Transverse colon (tissue), 4 donors: ENCODE measurements around the gene BLM. TPM values are rescaled to one million over a fixed set of nuclear protein-coding genes. Genes with fewer than 3 reads are reported as not detected.

ENCODE experiments used
- DNase-seq: peaks from one replicate; pipeline ENCODE4 v3.0.0-alpha.2; 2019
- H3K27ac ChIP-seq, 4 donors: fragments of 200-600 bp; sonication (generic); 2 replicates each; pipeline ENCODE4 v1.5.1; 2016 to 2018; ENCODE audit warnings: inconsistent platforms in 4 of 4
- H3K27me3 ChIP-seq: fragments of 200-600 bp; sonication (generic); 2 replicates; pipeline ENCODE4 v1.5.1; 2017; ENCODE audit warnings: inconsistent platforms
- H3K36me3 ChIP-seq, 4 donors: fragments of 200-600 bp; sonication (generic); 2 replicates each; pipeline ENCODE4 v1.5.1; 2017 to 2019; ENCODE audit warnings: inconsistent platforms in 4 of 4
- H3K4me1 ChIP-seq, 4 donors: fragments of 200-600 bp; sonication (generic); 2 replicates each; pipeline ENCODE4 v1.5.1; 2017 to 2020; ENCODE audit warnings: inconsistent platforms in 4 of 4
- H3K4me3 ChIP-seq, 4 donors: fragments of 200-600 bp; sonication (generic); 1 replicate in 1 of 4; 2 replicates in 3 of 4; pipeline versions ENCODE4 v1.5.1 to v1.6.1; 2017 to 2019; ENCODE audit warnings: inconsistent platforms in 4 of 4
- H3K9me3 ChIP-seq, 2 donors: fragments of 200-600 bp; sonication (generic); 2 replicates each; pipeline ENCODE4 v1.5.1; 2017 to 2019; ENCODE audit warnings: inconsistent platforms in 2 of 2
- CTCF ChIP-seq, 5 experiments: fragments of 200-600 bp in 3 of 5; fragments of 450-650 bp in 2 of 5; sonication (generic) in 3 of 5; IDR thresholded peaks; 1 replicate in 2 of 5; 2 replicates in 3 of 5; pipeline ENCODE4 v1.5.1; 2016 to 2017; ENCODE audit warnings: antibody characterized with exemption in 5 of 5, inconsistent platforms in 3 of 5, mild to moderate bottlenecking in 2 of 5, moderate library complexity in 1 of 5
- EP300 ChIP-seq: sonication (generic); formaldehyde crosslinking; IDR thresholded peaks from one replicate; pipeline ENCODE4 v1.6.1; 2017; ENCODE audit warnings: antibody characterized with exemption, low read depth
- POLR2A ChIP-seq: fragments of 450-650 bp; IDR thresholded peaks from one replicate; pipeline ENCODE4 v1.6.1; 2016; ENCODE audit warnings: antibody characterized with exemption, mild to moderate bottlenecking, moderate library complexity
- POLR2AphosphoS5 ChIP-seq, 3 donors: sonication (generic); formaldehyde crosslinking; IDR thresholded peaks; one replicate each; pipeline ENCODE4 v1.6.1; 2016; ENCODE audit warnings: antibody characterized with exemption in 3 of 3
- WGBS, 2 donors: methylation state at CpG; one replicate each; pipeline ENCODE4 v1.1.5; 2018; ENCODE audit warnings: low coverage in 1 of 2; 5-methylcytosine and 5-hydroxymethylcytosine counted together
- in situ Hi-C, 4 donors: fragments of 200-750 bp; cut with MboI; loops; one replicate each; pipeline versions ENCODE4 v1.15.0 to v1.15.1; 2017; ENCODE audit warnings: low sequenced_read_pairs in 3 of 4, low pct_ligation_motif_present in 1 of 4, low pct_unique_long_range_greater_than_20kb in 1 of 4
- intact Hi-C: fragments of 100-400 bp; cut with DNase I; formaldehyde crosslinking; loops from one replicate; pipeline ENCODE4 v1.15.1; 2023; ENCODE audit warnings: low total_unique reads
- total RNA-seq, 4 donors: library from RNA; depleted of rRNA; stranded (reverse); fragments of >200 nt; gene quantifications; one replicate each; pipeline ENCODE4 v1.1.0, GENCODE V29; 2016

BLM gene
- total RNA-seq, 4 donors from 2014 or later = 1.5 to 6.4 (median 2.0) TPM

DNA sequence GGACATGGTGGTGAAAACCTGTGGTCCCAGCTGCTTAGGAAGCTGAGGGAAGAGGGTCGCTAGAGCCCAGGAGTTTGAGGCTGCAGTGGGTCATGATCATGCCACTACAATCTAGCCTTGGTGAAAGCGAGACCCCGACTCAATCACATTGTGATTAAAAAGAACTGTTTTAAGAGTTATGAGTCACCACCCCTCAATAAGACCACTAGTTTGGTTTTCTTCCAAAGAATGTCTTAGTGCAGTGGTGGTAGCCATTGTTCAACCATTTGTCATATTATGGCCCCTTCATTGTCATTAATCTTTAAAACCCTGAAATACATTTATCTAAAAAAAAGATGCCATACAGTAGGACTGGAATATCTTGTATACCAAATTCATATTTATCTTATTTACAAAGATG lies 48.8 kb downstream of the BLM start:
- intact Hi-C loops (no loop called here), in situ Hi-C loops (no loop called here)
- WGBS, 2 donors = 78 to 97% methylated on average over 3 of the region's 3 CpGs
- no peak for DNase-seq
- Histone ChIP-seq H3K9me3 (no peaks in the 10 kb centered on the region), H3K4me3 (no peak overlapping the region), H3K36me3 (no peaks in the 10 kb centered on the region), H3K4me1 (peaks cover 0 to 8% (median 2%) of the 10 kb centered on the region in 4 donors), H3K27ac (no peak overlapping the region), H3K27me3 (no peaks in the 10 kb centered on the region)
- TF ChIP-seq EP300 (no peak), POLR2A (no peak), POLR2AphosphoS5 (IDR thresholded peaks at IDR 0.05) (no peak), CTCF (IDR thresholded peaks at IDR 0.05) (no peak)

GRCh38 chr15:90769375-90769774 lies 52.2 kb downstream of the BLM start:
- Histone ChIP-seq H3K4me1 (peaks cover 0 to 9% (median 2%) of the 10 kb centered on the region in 4 donors), H3K4me3 (no peak overlapping the region), H3K9me3 (no peaks in the 10 kb centered on the region), H3K36me3 (no peaks in the 10 kb centered on the region), H3K27me3 (no peaks in the 10 kb centered on the region), H3K27ac (no peak overlapping the region)
- in situ Hi-C loops = no loop called here
- TF ChIP-seq CTCF (IDR thresholded peaks at IDR 0.05) (no peak), EP300 (no peak), POLR2AphosphoS5 (IDR thresholded peaks at IDR 0.05) (no peak), POLR2A (no peak)
- intact Hi-C loops = no loop called here
- DNase-seq = no peak
- 81 to 90% methylated on average over 5 to 10 of the region's 10 CpGs for WGBS, 2 donors

DNA sequence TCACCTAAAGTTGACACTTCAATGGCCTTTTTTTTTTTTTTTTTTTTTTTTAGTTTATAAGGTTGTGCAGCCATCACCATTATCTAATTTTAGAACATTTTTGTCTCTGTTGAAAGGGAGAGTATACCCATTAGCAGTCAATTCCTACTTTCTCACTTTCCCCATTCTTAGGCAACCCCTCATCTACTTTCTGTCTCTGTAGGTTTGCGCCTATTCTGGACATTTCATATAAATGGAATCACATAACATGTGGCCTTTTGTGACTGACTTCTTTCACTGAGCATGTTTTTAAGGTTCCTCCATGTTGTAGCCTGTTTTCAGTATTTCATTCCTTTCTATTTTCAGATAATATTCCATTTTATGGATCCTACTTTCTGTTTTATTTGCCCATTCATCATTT lies 56.3 kb downstream of the BLM start:
- H3K27me3 ChIP-seq = no peaks in the 10 kb centered on the region
- H3K27ac ChIP-seq = no peak overlapping the region
- no peak for DNase-seq
- no peaks in the 10 kb centered on the region for H3K36me3 ChIP-seq
- WGBS, 2 donors = 92 to 100% methylated on average over 1 of the region's 1 CpG
- in situ Hi-C loops = no loop called here
- no peaks in the 10 kb centered on the region for H3K9me3 ChIP-seq
- H3K4me3 ChIP-seq = no peak overlapping the region
- TF ChIP-seq POLR2AphosphoS5 (IDR thresholded peaks at IDR 0.05) (no peak), CTCF (IDR thresholded peaks at IDR 0.05) (no peak), POLR2A (no peak), EP300 (no peak)
- H3K4me1 ChIP-seq = peaks cover 0 to 9% (median 2%) of the 10 kb centered on the region in 4 donors
- intact Hi-C loops = no loop called here

GRCh38 chr15:90774731-90775514 lies 57.8 kb downstream of the BLM start:
- no peak overlapping the region for H3K4me3 ChIP-seq
- in situ Hi-C loops = no loop called here
- no peaks in the 10 kb centered on the region for H3K9me3 ChIP-seq
- H3K4me1 ChIP-seq = peaks cover 0 to 9% (median 2%) of the 10 kb centered on the region in 4 donors
- no peak overlapping the region for H3K27ac ChIP-seq
- TF ChIP-seq POLR2A (no peak), EP300 (no peak), POLR2AphosphoS5 (IDR thresholded peaks at IDR 0.05) (no peak), CTCF (IDR thresholded peaks at IDR 0.05) (no peak)
- no peak for DNase-seq
- H3K27me3 ChIP-seq = no peaks in the 10 kb centered on the region
- 84 to 86% methylated on average over 5 of the region's 5 CpGs for WGBS, 2 donors
- no peaks in the 10 kb centered on the region for H3K36me3 ChIP-seq
- intact Hi-C loops = no loop called here
